Measurements from ENCODE around the gene RAI1.
"Not testable (repeated sequence)": the region's sequence is repeated elsewhere in the genome, so short reads cannot be mapped to it uniquely, and the experiment has no call there.

The RAI1 gene

DNA sequence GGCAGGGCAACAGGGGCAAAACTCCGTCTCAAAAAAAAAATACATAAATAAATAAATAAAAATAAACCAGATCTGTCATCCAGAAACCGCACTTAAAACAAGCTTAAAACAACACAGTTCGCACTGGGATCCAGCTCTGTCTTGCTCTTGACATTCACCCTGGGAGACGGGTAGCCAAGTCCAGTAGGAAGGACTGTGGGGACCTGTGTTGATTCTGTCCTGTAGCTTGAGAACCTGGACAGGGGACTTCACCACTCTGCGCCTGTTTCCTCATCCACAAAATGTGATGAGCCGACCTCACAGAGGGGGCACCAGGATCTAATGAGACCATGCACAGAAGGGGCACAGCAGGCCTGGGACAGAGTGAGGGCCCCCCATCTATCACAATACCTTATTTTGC, 1.5 kb upstream of the RAI1 start:
- no peak for DNase-seq

DNA sequence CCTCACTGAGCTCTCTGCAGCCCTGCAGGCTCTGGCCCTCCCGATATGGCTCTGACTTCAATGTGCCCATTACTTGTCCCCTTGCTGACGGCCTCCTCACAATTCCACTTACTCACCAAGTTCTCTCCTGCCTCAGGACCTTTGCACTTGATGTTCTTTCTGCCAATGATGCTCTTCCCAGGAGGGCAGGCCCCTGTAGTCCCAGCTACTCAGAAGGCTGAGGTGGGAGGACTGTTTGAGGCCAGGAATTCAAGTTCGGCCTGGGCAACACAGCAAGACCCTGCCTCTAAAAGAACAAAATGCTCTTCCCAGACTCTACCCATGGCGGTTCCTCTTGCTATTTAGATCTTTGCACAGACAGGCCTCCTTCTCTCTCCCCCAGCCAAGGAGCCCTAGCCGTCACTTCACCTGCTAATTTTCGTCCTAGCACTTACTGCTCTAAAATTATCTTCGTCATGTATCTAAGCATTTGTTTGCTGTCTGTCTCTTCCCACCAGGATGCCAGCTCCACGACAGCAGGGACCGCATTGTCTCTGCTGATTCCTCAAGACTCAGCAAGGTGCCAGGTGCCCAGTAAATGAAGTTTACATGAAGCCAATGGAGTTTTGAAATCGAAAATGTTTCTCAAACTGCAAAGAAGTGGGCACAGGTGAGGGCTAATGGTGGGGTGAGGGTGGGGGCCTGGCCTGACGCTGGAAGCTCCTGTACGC, 626 bp upstream of the RAI1 start:
- DNase-seq, result no peak

GRCh38 chr17:17681744-17682292, 560 bp downstream of the RAI1 start:
- DNase-seq, result peak; percentile 52

- peak; percentile 86 for DNase-seq
Measured at GRCh38 chr17:17682293-17682736, 1.1 kb downstream of the RAI1 start.

DNA sequence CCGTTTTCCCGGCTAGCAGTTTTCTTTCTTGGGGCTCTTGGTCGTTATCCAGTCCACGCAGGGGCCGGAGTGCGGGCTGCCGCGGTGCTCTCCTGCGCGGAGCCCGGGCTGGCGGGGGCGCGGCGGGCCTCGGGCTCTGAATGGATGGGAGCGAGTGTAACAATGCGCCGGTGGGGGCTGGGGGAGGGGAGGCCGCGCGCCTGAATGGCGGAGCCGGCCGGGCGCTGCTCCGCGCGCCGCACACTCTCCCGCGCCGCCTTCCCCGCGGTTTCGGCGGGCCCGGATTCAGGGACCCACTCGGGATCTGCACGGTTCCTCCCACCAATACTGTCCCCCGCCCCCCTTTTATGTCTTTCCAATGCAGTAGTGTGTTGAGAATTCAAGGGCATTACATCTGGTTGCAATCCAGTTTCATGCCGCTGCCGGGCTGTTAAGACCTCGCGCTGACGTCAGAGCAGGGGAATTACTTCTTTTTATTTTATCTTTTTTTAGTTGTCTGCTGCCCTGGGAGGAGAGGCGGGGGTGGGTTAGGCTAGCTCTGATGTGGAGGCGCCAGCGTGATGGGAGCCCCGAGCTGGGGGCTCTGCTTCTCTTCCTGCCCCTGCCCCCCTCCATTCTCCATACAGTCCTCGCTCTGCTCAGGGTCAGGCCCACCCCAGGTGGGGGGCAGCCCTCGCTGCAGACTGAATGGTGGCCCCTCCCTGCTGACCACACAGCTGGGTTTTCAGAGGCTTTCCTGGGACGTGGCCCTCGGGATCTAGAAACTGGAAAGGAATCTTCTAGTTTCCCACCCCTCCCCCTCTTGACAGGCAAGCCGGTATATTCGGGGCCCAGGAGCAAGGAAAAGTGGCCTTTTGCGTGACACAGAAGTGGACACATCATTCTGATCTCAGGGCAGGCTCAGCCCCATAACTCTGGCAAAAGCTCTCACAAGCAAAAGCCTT, 1.8 kb downstream of the RAI1 start:
- peak; percentile 94 for DNase-seq

GRCh38 chr17:17683710-17684365, 2.6 kb downstream of the RAI1 start:
- no peak for DNase-seq

- no peak for DNase-seq
Measured at GRCh38 chr17:17684906-17685774, 3.9 kb downstream of the RAI1 start.

GRCh38 chr17:17685775-17686291, 4.6 kb downstream of the RAI1 start:
- peak; percentile 61 for DNase-seq

- no peak for DNase-seq
Measured at GRCh38 chr17:17689312-17689711, 8.1 kb downstream of the RAI1 start.

GRCh38 chr17:17690233-17690632, 9.0 kb downstream of the RAI1 start:
- DNase-seq, result not testable (repeated sequence)

- no peak for DNase-seq
Measured at GRCh38 chr17:17691468-17692263, 10.4 kb downstream of the RAI1 start.

GRCh38 chr17:17692353-17693252, 11.3 kb downstream of the RAI1 start:
- no peak for DNase-seq

DNA sequence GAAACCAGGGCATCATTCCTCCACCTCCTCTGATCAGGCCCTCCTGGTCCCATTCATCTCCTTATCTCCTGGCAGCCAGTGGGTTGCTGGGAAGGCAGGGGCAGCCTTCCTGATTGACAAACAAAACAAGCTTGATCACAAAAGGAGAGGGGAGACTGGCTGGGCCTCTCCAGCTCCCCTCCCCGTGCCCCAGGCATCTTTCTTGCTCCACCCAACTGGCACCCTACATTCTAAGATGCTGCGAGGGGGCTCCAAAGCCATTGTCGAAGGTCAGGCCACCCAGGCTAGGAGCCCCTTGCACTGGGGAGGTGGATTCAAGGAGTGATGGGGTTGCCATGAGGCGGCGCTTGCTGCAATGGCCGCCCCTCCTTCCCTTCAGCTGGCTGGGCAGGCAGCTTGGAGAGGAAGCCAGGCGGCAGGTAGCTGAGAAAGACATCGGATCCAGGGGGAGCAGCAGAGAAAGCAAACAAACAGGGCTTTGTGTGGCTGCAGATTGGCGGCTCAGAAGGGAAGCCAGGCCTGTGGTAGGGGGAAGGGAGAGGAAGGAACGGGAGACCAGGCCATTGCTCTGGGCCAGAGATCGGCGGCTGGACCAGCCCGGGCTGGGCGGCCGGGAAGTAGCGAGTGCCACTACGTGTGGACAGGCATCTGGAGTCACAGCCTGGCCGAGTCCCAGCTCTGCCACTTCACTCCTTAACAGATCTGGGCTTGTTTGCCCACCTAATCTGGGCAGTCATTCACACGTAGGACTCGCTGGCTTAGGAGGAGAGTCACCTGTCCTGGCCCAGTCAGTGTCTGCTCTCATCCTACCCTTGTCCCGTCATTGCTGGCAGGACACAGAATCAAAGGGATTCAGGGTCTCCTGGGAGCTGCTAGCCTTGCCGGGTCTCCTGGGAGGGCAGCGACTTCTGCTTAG, 12.3 kb downstream of the RAI1 start:
- peak; percentile 78 for DNase-seq

DNA sequence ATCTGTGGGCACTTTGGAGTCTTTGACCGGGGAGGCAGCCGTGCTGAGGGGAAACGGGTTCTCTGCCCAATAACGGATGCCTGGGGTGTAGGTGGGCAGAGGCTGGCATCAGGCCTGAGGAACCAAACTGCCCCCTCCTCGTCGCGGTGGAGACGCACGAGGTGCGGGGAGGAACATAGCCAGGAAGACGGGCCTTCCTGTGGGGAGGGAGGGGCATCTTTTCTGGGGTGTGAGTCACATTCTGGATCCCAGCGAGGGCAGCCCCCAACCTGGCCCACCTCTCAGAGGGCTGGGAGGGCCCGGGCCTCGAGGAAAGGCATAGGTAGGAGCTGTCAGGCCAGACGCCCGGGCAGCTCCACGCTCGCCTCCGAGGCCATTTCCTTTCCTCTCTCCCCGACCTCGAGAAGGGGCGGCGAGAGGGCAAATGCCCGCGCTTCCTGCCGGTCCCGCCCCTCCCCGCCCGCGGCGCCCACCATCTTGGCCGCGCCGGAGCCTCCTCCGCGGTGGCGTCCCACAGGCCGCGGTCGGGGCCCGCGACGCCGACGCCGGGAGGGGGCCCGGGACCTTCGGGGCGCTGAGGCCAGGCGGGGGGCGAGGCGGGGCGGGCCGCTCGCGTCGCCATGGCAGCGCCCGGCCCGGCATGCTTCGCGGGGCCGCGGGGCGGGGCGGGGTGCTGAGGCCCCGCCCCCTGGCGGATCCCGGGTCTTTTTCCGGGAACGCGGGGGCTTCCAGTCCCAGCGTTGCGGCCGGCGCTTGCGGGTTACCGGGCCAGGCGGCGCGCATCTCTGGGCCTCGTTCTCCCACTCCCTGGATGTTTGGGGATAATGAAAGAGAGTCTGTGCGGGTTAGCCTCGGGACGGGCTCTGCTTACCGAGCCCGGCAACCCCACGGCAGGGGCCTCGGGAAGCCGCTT, 13.2 kb downstream of the RAI1 start:
- peak; percentile 86 for DNase-seq

DNA sequence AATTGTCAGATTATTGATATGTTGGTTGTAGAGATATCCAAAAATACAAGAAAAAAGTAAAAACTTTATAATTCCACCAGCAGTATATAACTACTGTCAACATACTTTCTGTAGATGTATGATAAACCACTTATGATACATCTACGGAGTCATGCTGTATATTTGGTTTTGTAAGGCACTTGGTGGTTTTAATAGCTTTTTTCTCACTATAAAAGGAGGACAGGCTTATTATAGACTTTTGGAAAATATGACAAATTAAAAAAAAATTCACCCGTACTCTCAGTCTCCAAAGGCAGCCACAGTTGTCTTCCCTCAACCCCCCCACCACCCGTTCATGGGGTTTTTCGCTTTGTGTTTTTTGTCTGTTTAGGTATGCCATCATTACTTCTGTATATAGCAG, 14.8 kb downstream of the RAI1 start:
- DNase-seq, result no peak

DNA sequence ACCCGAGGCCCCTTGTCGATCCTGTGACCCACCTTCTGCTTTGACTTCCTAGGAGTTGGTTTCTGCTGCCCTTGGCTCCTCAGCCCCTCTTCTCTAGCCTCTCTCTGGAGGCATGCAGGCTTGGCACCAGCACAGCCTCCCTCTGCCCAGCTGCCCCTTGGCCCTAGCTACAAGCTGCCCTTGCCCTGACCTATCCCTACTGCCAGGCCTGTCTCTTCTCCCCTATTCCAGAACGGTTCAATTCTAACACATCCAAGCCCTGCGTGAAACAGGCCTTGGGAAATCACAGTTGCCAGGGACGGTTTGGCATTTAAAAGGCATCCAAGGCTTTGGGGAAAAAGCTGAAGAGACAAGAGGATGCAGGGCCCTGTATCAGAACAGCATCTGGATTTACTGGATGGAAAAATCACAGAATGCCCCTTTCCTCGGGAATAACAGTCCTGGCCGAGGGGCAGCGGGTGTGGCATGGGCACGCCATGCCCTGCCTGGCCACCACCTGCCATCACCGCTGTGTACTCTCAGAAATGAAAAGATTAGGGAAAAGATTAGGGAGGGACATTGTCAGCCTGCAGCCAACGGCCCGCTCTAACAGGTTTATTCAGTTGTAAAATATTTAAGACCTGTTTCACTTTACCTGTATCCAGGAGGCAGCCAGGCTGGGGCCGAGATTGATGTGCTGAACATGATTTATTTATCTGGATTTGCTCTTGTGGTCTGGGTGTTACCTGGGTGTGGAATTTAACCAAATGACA, 15.8 kb downstream of the RAI1 start:
- no peak for DNase-seq

Measured in right kidney (tissue), 1 donor.